PC-3 (cell line): ENCODE results near the gene PPP2CA. TPM values are rescaled to one million over a fixed set of nuclear protein-coding genes. Genes with fewer than 3 reads are reported as not detected.

ENCODE experiments used
- ATAC-seq: fragments of 200-7000 bp; cut with Tn5 transposase; 2 replicates; pipeline ENCODE4 v1.9.1; 2020; ENCODE audit warnings: mild to moderate bottlenecking, moderate library complexity
- BruUV-seq: library from RNA; stranded (reverse); fragments of 400-500 nt; replicated peaks from 2 replicates; lab custom pipeline; 2021; lab: Mats Ljungman, UMichigan
- CTCF ChIA-PET: fragments of 300-600 bp; sonication (Branson Sonifier 250); formaldehyde crosslinking; loops from one replicate; lab custom pipeline; 2022; ENCODE audit warnings: antibody characterized with exemption; lab: Charles Lee
- POLR2A ChIA-PET: fragments of 300-600 bp; sonication (Branson Sonifier 250); formaldehyde crosslinking; loops from one replicate; lab custom pipeline; 2022; ENCODE audit warnings: antibody characterized with exemption; ENCODE audit not compliant: unreplicated experiment; lab: Charles Lee
- DNase-seq: peaks from one replicate; pipeline ENCODE4 v3.0.0-alpha.2; 2015
- H2AFZ ChIP-seq: fragments of 300-600 bp; sonication (generic); 2 replicates; pipeline ENCODE4 v1.6.0; 2016; ENCODE audit warnings: antibody characterized with exemption, low read length
- H3F3A ChIP-seq: fragments of 300-600 bp; sonication (generic); one replicate; pipeline ENCODE4 v1.6.0; 2017; ENCODE audit warnings: antibody characterized with exemption, low read length, control low read depth, mild to moderate bottlenecking; ENCODE audit not compliant: unreplicated experiment
- H3K27ac ChIP-seq: fragments of 300-600 bp; sonication (generic); 2 replicates; pipeline ENCODE4 v1.5.1; 2016; ENCODE audit warnings: mild to moderate bottlenecking, low read length
- H3K27me3 ChIP-seq: fragments of 300-600 bp; sonication (generic); 2 replicates; pipeline ENCODE4 v1.6.1; 2016; ENCODE audit warnings: low read length, mixed read lengths
- H3K36me3 ChIP-seq: fragments of 300-600 bp; sonication (generic); 2 replicates; pipeline ENCODE4 v1.6.1; 2016; ENCODE audit warnings: low read depth, mixed run types, low read length, mixed read lengths
- H3K4me1 ChIP-seq: fragments of 300-600 bp; sonication (generic); 2 replicates; pipeline ENCODE4 v1.5.1; 2016; ENCODE audit warnings: low read length; ENCODE audit not compliant: insufficient read depth
- H3K4me2 ChIP-seq: fragments of 300-600 bp; sonication (generic); 2 replicates; pipeline ENCODE4 v1.6.0; 2016; ENCODE audit warnings: low read length
- H3K4me3 ChIP-seq: fragments of 300-600 bp; sonication (generic); 2 replicates; pipeline ENCODE4 v1.5.1; 2016; ENCODE audit warnings: mild to moderate bottlenecking, low read length, mixed read lengths
- H3K79me2 ChIP-seq: fragments of 300-600 bp; sonication (generic); 2 replicates; pipeline ENCODE4 v1.6.1; 2017; ENCODE audit warnings: low read length, mixed read lengths
- H3K9ac ChIP-seq: fragments of 300-600 bp; sonication (generic); 2 replicates; pipeline ENCODE4 v1.6.0; 2016; ENCODE audit warnings: mild to moderate bottlenecking, low read length
- H3K9me2 ChIP-seq: fragments of 300-600 bp; sonication (generic); replicated peaks from 2 replicates; pipeline ENCODE4 v1.6.1; 2016; ENCODE audit warnings: mixed run types, low read length, mixed read lengths
- H3K9me3 ChIP-seq: fragments of 300-600 bp; sonication (generic); 2 replicates; pipeline ENCODE4 v1.6.1; 2016; ENCODE audit warnings: low read length, mixed read lengths
- H4K20me1 ChIP-seq: fragments of 300-600 bp; sonication (generic); 2 replicates; pipeline ENCODE4 v1.6.1; 2016; ENCODE audit warnings: low read length, mixed read lengths
- EZH2 ChIP-seq: fragments of 300-600 bp; sonication (generic); IDR thresholded peaks from one replicate; pipeline ENCODE4 v1.6.1; 2017; ENCODE audit warnings: antibody characterized with exemption, mild to moderate bottlenecking, low read length; ENCODE audit not compliant: unreplicated experiment
- EZH2phosphoT487 ChIP-seq: fragments of 300-600 bp; sonication (generic); IDR thresholded peaks from 2 replicates; pipeline ENCODE4 v1.6.1; 2018; ENCODE audit warnings: mild to moderate bottlenecking, antibody characterized with exemption, low read length, borderline replicate concordance
- intact Hi-C: fragments of 100-400 bp; cut with micrococcal nuclease; formaldehyde crosslinking; loops from 2 replicates; pipeline ENCODE4 v1.9.0; 2023
- total RNA-seq: library from RNA; depleted of rRNA; stranded (reverse); fragments of >200 nt; gene quantifications from 2 replicates; pipeline ENCODE4 v1.2.3, GENCODE V29; 2014
- TF ChIP-seq, protein P1 (sequence below): fragments of 300-600 bp; sonication (generic); conservative IDR thresholded peaks from 2 replicates; pipeline ENCODE4 v1.5.1; 2017; ENCODE audit warnings: antibody characterized with exemption, low read depth, mild to moderate bottlenecking, low read length

PPP2CA gene
- total RNA-seq, 1 experiment from 2014 or later, result 184 TPM

- ChIA-PET CTCF (no interaction called here), POLR2A (no interaction called here)
- H3K36me3 ChIP-seq, result peaks cover 29% of the 10 kb centered on the region
- no peaks in the 10 kb centered on the region for H3F3A ChIP-seq
- no TSS peak for BruUV-seq
- intact Hi-C loops, result no loop called here
- DNase-seq, result peak; percentile 51
- peak overlapping the region; percentile 89 for H3K4me2 ChIP-seq
- H4K20me1 ChIP-seq, result peaks cover 46% of the 10 kb centered on the region
- no peaks in the 10 kb centered on the region for H3K9me3 ChIP-seq
- H3K4me3 ChIP-seq, result peak overlapping the region; percentile 94
- H3K27me3 ChIP-seq, result no peaks in the 10 kb centered on the region
- H3K27ac ChIP-seq, result peak overlapping the region; percentile 9
- peaks cover 68% of the 10 kb centered on the region for H3K79me2 ChIP-seq
- TF ChIP-seq EZH2, result no peak
- TF ChIP-seq, protein P1, sequence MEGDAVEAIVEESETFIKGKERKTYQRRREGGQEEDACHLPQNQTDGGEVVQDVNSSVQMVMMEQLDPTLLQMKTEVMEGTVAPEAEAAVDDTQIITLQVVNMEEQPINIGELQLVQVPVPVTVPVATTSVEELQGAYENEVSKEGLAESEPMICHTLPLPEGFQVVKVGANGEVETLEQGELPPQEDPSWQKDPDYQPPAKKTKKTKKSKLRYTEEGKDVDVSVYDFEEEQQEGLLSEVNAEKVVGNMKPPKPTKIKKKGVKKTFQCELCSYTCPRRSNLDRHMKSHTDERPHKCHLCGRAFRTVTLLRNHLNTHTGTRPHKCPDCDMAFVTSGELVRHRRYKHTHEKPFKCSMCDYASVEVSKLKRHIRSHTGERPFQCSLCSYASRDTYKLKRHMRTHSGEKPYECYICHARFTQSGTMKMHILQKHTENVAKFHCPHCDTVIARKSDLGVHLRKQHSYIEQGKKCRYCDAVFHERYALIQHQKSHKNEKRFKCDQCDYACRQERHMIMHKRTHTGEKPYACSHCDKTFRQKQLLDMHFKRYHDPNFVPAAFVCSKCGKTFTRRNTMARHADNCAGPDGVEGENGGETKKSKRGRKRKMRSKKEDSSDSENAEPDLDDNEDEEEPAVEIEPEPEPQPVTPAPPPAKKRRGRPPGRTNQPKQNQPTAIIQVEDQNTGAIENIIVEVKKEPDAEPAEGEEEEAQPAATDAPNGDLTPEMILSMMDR, result no peak
- no peak for TF ChIP-seq EZH2phosphoT487
- no peaks in the 10 kb centered on the region for H3K9me2 ChIP-seq
- peak overlapping the region; percentile 100 for H3K9ac ChIP-seq
- H2AFZ ChIP-seq, result no peak overlapping the region
- peak; percentile 17; the same call in 1 of the 2 replicates for ATAC-seq
- H3K4me1 ChIP-seq, result peaks cover 16% of the 10 kb centered on the region
Observed at GRCh38 chr5:134174841-134175839, 50.7 kb downstream of the PPP2CA start.

DNA sequence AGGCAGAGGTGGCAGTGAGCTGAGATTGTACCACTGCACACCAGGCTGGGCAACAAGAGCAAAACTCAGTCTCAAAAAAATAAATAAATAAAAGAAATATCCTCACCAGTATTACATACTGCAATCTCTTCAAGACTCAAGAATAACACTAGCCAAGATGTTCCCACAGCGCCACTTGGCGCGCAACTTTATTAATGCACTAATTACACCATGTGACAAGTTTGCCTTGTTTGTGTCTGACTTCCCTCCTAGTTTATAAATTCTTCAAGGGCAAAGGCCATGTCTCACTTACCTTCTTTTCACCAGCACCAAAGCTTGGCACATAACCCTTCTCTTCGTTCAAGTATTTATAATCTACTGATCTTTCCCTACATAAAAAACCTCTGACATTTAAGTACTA, 53.9 kb downstream of the PPP2CA start:
- ChIA-PET POLR2A (no interaction called here), CTCF (no interaction called here)
- Histone ChIP-seq H3K9me2 (no peaks in the 10 kb centered on the region), H3K9me3 (no peaks in the 10 kb centered on the region), H3K79me2 (peaks cover 89% of the 10 kb centered on the region), H3K36me3 (peaks cover 52% of the 10 kb centered on the region), H3K4me2 (no peak overlapping the region), H2AFZ (no peak overlapping the region), H3K27me3 (no peaks in the 10 kb centered on the region), H3K9ac (no peak overlapping the region), H3K27ac (no peak overlapping the region), H4K20me1 (peaks cover 52% of the 10 kb centered on the region), H3F3A (no peaks in the 10 kb centered on the region), H3K4me1 (peaks cover 13% of the 10 kb centered on the region), H3K4me3 (no peak overlapping the region)
- TF ChIP-seq, protein P1, result no peak
- TF ChIP-seq EZH2phosphoT487 (no peak), EZH2 (no peak)
- DNase-seq (no peak), ATAC-seq (no peak)
- BruUV-seq, result no TSS peak
- intact Hi-C loops, result no loop called here

- ChIA-PET CTCF (no interaction called here), POLR2A (no interaction called here)
- no peak overlapping the region for H3K27ac ChIP-seq
- no peaks in the 10 kb centered on the region for H3K9me3 ChIP-seq
- H3K4me1 ChIP-seq, result no peaks in the 10 kb centered on the region
- TF ChIP-seq, protein P1, result no peak
- no peak for TF ChIP-seq EZH2phosphoT487
- no peak for TF ChIP-seq EZH2
- peaks cover 25% of the 10 kb centered on the region for H3K79me2 ChIP-seq
- DNase-seq (no peak), ATAC-seq (no peak)
- H3K4me3 ChIP-seq, result no peak overlapping the region
- H3K4me2 ChIP-seq, result no peak overlapping the region
- H2AFZ ChIP-seq, result no peak overlapping the region
- H3K27me3 ChIP-seq, result no peaks in the 10 kb centered on the region
- H3F3A ChIP-seq, result no peaks in the 10 kb centered on the region
- no peak overlapping the region for H3K9ac ChIP-seq
- H4K20me1 ChIP-seq, result no peaks in the 10 kb centered on the region
- peaks cover 63% of the 10 kb centered on the region for H3K36me3 ChIP-seq
- no TSS peak for BruUV-seq
- intact Hi-C loops, result no loop called here
- H3K9me2 ChIP-seq, result no peaks in the 10 kb centered on the region
Observed at GRCh38 chr5:134162592-134162991, 63.3 kb downstream of the PPP2CA start.
